Activated CD8-positive, alpha-beta memory T cell treated with anti-CD3 and anti-CD28 coated beads, Interleukin-2, amount 50 U/mL, for 24 hours (primary cell): Measurements from ENCODE around the gene LEPROT.

Experiments
- DNase-seq: peaks from one replicate; pipeline ENCODE4 v3.0.0-alpha.2; 2020; ENCODE audit errors: extremely low read depth

Gene LEPROT

GRCh38 chr1:65412256-65412983 is 8.0 kb upstream of the LEPROT start:
- no peak for DNase-seq

- DNase-seq = no peak
Observed at GRCh38 chr1:65412984-65413375, 7.5 kb upstream of the LEPROT start.

DNA sequence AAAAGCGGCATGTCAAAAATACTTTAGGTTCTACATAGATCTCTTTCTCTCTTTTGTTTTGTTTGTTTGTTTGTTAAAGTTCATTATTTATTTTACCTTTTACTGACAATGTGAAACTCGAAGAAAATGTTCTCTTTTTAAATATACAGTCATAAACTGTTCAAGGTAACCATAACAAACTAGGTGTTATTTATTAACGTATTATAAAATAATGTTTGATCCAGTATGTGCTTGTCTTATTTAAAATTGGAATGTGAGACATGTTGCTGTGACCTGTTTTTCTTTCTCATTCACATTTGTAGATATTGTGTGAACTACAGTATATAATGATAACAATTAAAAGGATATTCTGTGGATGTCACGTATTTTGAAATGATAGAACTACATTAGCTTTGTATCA is 5.9 kb upstream of the LEPROT start:
- DNase-seq = no peak

- DNase-seq = no peak
Observed at GRCh38 chr1:65416767-65417166, 3.7 kb upstream of the LEPROT start.

- no peak for DNase-seq
Observed at GRCh38 chr1:65417729-65418128, 2.7 kb upstream of the LEPROT start.

- no peak for DNase-seq
Observed at GRCh38 chr1:65418522-65419185, 1.8 kb upstream of the LEPROT start.

DNA sequence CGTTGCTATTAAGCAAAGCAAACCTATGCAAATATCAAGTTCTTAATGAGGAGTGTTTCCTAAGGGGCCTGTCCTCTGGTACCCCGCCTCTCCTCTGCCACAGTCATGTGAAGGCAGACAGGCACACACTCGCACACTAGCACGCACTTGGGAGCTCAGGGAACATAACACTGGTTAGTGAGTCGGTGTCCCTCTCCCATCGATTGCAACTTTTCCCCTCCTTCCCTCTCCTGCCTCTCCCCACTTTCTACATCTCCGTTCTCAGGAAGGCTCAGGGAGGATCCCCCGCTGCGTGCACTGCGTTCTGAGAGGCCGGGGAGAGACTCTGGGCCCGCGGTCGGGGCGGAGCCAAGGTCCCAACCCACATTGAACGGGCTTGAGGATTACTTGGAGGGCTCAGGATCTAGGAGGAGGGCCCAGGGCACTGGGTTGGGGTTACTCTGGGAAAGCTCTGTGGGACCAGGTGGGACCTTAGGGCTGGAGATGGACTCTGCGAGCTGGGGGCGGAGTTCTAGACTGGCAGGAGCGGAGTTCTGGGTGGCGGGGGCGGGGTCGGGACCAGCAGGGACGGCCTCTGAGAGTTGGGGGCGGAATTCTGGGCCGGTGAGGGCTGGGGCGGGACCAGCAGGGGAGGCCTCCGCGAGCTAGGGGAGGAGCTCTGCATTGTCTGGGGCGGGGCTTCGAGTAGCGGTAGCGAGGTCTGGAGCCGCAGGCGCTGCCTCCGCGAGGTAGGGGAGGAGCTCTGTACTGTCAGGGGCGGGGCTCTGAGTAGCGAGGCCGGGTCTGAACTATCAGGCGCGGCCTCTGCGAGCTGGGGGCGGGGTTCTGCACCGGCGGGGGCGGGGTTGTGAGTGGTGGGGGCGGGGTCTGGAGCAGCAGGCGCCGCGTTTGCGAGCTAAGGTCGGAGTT is 533 bp upstream of the LEPROT start:
- peak; percentile 96 for DNase-seq

DNA sequence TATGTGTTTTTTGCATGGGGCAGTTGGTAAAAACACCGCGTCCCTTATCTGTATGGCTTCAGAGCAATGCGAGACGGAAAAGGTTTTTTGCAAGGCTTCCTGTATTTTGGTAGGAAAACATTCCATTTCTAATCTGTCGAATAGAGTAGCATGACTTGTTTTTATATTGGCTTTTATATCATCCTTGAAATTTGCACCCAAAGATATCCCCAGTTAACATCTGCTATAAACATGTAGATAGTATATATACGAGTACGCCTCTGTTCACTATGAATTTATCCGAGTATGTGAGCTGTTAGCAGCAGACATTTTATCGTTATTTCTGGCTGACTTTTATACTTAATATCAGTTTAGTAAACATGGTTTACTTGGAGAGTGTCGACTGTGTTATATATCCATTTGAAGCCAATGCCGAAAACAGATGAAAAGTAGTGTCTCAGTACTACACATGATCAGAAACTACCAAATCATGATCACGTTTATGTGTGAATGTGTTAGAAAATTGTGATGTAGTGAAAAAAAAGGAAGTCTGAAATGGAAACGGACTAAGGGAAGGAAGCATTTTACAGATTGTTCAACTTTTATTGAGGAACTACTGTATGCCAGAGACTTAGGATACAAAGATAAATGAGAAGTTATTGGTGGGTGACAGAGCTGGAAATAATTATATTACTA is 1.0 kb downstream of the LEPROT start:
- DNase-seq = no peak

- no peak for DNase-seq
Observed at GRCh38 chr1:65422241-65423203, 2.1 kb downstream of the LEPROT start.

GRCh38 chr1:65423884-65424572 is 3.6 kb downstream of the LEPROT start:
- no peak for DNase-seq

GRCh38 chr1:65424573-65424889 is 4.1 kb downstream of the LEPROT start:
- no peak for DNase-seq

DNA sequence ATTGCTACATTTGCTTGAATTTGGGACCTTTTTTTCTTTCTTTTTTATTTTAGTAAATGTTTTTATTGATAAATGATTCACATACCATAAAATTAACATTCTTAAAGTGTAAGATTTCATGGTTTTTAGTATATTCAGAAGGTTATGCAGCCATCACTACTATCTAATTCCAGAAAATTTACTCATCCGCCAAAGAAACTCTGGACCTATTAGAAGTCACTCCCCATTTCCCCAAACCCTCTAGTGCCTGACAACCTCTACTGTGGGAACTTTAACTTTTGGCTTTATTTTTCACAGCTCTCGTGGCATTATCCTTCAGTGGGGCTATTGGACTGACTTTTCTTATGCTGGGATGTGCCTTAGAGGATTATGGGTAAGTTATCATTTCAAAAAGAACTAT is 4.5 kb downstream of the LEPROT start:
- no peak for DNase-seq

DNA sequence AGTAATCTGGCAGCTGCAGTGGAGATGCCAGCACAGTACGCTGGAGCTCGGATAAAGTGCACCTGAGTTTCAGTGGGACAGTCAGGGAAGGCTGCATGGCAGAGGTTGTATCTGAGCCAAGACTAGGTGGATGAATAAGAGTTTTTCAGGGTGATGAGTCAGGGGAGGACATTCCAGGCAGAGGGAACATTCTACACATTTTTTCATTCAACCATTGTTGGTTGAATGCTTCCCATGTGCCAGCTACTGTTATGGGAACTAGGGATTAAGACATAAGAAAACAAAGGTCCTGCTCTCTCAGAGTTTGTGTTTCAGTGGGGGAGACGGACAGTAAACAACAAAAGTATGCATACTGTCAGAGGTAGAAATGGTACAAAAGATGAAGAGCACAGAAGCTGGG is 5.2 kb downstream of the LEPROT start:
- DNase-seq = no peak

GRCh38 chr1:65429078-65429477 is 8.6 kb downstream of the LEPROT start:
- DNase-seq = no peak

DNA sequence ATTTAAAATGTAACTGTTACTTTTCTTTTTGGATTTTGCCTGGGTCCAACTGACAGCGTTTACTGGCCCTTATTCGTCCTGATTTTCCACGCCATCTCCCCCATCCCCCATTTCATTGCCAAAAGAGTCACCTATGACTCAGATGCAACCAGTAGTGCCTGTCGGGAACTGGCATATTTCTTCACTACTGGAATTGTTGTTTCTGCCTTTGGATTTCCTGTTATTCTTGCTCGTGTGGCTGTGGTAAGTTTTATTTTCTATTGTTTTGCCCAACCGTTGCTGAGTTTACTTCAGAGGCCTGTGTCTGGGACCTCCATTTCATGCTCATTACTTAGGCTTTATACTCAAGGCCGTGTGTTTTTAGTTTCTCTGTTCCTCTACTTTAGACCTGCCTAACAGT is 9.3 kb downstream of the LEPROT start:
- DNase-seq = no peak

DNA sequence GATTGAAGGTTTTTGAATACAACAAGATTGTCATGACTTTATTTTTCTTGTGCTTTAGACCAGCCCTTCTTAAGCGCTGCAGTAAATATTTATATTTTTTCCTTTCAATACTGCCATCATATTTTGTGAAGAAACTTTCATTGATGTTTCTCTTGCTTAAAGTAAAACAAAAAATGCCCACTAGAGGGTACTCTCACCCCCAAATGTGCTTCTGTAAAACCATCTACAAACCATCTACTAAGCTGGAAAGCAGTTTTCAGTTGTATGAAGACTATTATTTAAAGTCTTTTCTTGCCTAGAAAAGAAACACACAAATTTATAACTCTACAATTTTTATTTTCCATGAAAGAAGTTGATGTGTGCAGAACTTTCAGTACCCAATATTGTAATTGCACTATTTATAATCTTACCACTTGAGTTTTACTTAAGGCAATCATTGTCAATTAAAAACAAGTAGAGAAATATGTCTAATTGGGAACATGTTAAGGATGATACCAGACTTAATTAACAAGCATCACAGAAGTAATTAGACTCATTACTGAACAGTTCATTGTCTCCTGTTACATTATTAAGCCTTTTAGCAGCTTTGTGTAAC is 10.7 kb downstream of the LEPROT start:
- DNase-seq = no peak

GRCh38 chr1:65432918-65433317 is 12.4 kb downstream of the LEPROT start:
- DNase-seq = no peak

DNA sequence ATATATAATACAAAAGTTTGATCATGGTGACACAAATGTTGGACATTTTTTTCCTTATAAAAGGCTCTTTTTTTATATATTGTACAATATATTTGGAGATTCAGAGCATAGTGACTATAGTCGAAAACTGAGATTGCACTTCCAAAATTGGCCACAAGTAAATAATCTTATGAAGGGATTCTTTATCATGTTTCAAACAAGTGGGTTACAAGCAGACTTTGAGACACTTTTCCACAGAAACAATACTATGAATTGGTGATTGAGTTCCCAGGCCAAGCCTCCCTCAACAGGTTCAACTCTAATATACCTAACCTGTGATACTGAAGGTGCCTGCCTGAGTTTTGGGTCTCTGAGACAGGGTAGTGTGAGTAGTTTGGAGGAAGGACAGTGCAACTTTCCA is 13.8 kb downstream of the LEPROT start:
- no peak for DNase-seq

DNA sequence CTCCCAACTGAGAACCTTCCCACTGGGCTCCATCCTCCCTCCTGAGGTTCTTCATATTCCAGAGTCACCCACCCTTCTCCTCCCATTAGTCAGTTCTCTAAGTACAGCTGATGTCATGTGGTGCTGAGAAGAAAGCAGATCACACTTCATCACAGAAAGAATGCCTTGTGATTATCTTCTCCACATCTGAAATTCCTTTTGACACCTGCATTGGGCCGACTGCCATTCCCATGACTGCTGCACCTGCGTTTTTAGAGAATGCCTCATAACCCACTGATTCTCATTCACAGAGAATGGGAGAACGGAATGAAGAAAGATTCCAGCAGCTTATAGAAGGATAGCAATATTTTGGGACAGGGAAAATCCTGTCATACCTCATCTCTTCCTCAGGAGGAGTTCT is 14.3 kb downstream of the LEPROT start:
- DNase-seq = no peak

GRCh38 chr1:65435987-65436386 is 15.5 kb downstream of the LEPROT start:
- no peak for DNase-seq
